HCT116 (cell line): ENCODE data around the gene MYO10. TPM values are rescaled to one million over a fixed set of nuclear protein-coding genes. Genes with fewer than 3 reads are reported as not detected.
"Not testable (repeated sequence)": the region's sequence is repeated elsewhere in the genome, so short reads cannot be mapped to it uniquely, and the experiment has no call there.

Source experiments
- ATAC-seq: fragments of 200-7000 bp; cut with Tn5 transposase; 2 replicates; pipeline ENCODE4 v1.9.1; 2020; ENCODE audit warnings: mild to moderate bottlenecking, moderate library complexity
- BruUV-seq: library from RNA; stranded (reverse); fragments of 400-500 nt; replicated peaks from 2 replicates; lab custom pipeline; 2021; lab: Mats Ljungman, UMichigan
- CTCF ChIA-PET: fragments of 300-600 bp; sonication (Branson Sonifier 250); formaldehyde crosslinking; loops from one replicate; lab custom pipeline; 2021; ENCODE audit warnings: antibody characterized with exemption; lab: Charles Lee
- POLR2A ChIA-PET: fragments of 300-600, 350-600 bp; sonication (Branson Sonifier 250); formaldehyde crosslinking; loops from one replicate; lab custom pipeline; 2021; ENCODE audit warnings: antibody characterized with exemption; lab: Charles Lee
- RAD21 ChIA-PET, 2 experiments: fragments of 300-600 bp; sonication (Branson Sonifier 250); formaldehyde crosslinking; loops; one replicate each; lab custom pipeline; 2023; ENCODE audit warnings: low total read pairs in 2 of 2; ENCODE audit not compliant: uncharacterized antibody in 2 of 2, unreplicated experiment in 2 of 2, low non-redundant PET in 1 of 2; lab: Charles Lee
- DNase-seq: peaks from one replicate; pipeline ENCODE4 v3.0.0-alpha.2; 2010; ENCODE audit warnings: low read depth, low spot score
- H2AFZ ChIP-seq: fragments of 200-600 bp; shearing (Covaris generic), sonication (generic); 2 replicates; pipeline ENCODE4 v1.6.1; 2017; ENCODE audit warnings: low read depth, mixed run types, mixed read lengths, antibody characterized with exemption, low read length; ENCODE audit not compliant: poor library complexity, severe bottlenecking
- H3K27ac ChIP-seq: 2 replicates; pipeline ENCODE4 v1.5.1; 2012; ENCODE audit warnings: low read depth, low read length
- H3K27me3 ChIP-seq: fragments of 200-600 bp; sonication (generic); 2 replicates; pipeline ENCODE4 v1.6.1; 2016; ENCODE audit warnings: mixed run types, low read length, mixed read lengths; ENCODE audit not compliant: insufficient read depth
- H3K36me3 ChIP-seq, 2 experiments: fragments of 200-500 bp in 1 of 2; fragments of 200-600 bp in 1 of 2; sonication (Bioruptor generic) in 1 of 2; sonication (generic) in 1 of 2; 2 replicates each; pipeline versions ENCODE4 v1.5.1 to v1.6.1; 2014 to 2016; ENCODE audit warnings: low read length in 2 of 2, inconsistent platforms in 1 of 2, mixed read lengths in 1 of 2, mixed run types in 1 of 2; ENCODE audit not compliant: insufficient read depth in 2 of 2, control insufficient read depth in 1 of 2
- H3K4me1 ChIP-seq, 2 experiments: fragments of 200-600 bp in 1 of 2; sonication (generic) in 1 of 2; 2 replicates each; pipeline versions ENCODE4 v1.5.1 to v1.6.1; 2012 to 2017; ENCODE audit warnings: low read length in 2 of 2, inconsistent platforms in 1 of 2, mild to moderate bottlenecking in 1 of 2, mixed read lengths in 1 of 2, mixed run types in 1 of 2, moderate library complexity in 1 of 2; ENCODE audit not compliant: insufficient read depth in 2 of 2, control insufficient read depth in 1 of 2
- H3K4me2 ChIP-seq: fragments of 200-600 bp; sonication (generic); 2 replicates; pipeline ENCODE4 v1.6.1; 2017; ENCODE audit warnings: mixed run types, low read length, mixed read lengths
- H3K4me3 ChIP-seq, 2 experiments: fragments of 200-600 bp in 1 of 2; sonication (generic) in 1 of 2; replicated peaks in 1 of 2; 2 replicates each; pipeline ENCODE4 v1.5.1; 2011 to 2016; ENCODE audit warnings: low read length in 2 of 2, control low read depth in 1 of 2, low read depth in 1 of 2, mild to moderate bottlenecking in 1 of 2, mixed read lengths in 1 of 2, mixed run types in 1 of 2
- H3K79me2 ChIP-seq: fragments of 200-600 bp; sonication (generic); 2 replicates; pipeline ENCODE4 v1.6.1; 2017; ENCODE audit warnings: mild to moderate bottlenecking, mixed run types, low read length, moderate library complexity, mixed read lengths; ENCODE audit not compliant: insufficient read depth
- H3K9ac ChIP-seq: fragments of 200-600 bp; sonication (generic); 2 replicates; pipeline ENCODE4 v1.6.1; 2016; ENCODE audit warnings: low read length, mixed read lengths
- H3K9me2 ChIP-seq: fragments of 200-600 bp; sonication (generic), shearing (Covaris generic); 2 replicates; pipeline ENCODE4 v1.6.1; 2017; ENCODE audit warnings: mixed run types, mild to moderate bottlenecking, moderate library complexity; ENCODE audit not compliant: insufficient read depth
- H3K9me3 ChIP-seq, 2 experiments: fragments of 200-500 bp in 1 of 2; fragments of 200-600 bp in 1 of 2; sonication (Bioruptor generic) in 1 of 2; sonication (generic) in 1 of 2; 2 replicates each; pipeline ENCODE4 v1.6.1; 2014 to 2017; ENCODE audit warnings: low read length in 2 of 2, mixed read lengths in 2 of 2, inconsistent platforms in 1 of 2, low read depth in 1 of 2, mild to moderate bottlenecking in 1 of 2, mixed run types in 1 of 2, moderate library complexity in 1 of 2; ENCODE audit not compliant: control insufficient read depth in 1 of 2, insufficient read depth in 1 of 2
- H4K20me1 ChIP-seq: fragments of 200-600 bp; sonication (generic), shearing (Covaris generic); 2 replicates; pipeline ENCODE4 v1.6.1; 2017; ENCODE audit warnings: mixed run types, mild to moderate bottlenecking, moderate library complexity; ENCODE audit not compliant: insufficient read depth
- JUND ChIP-seq: IDR thresholded peaks from 2 replicates; pipeline ENCODE4 v1.6.1; 2012
- TCF7L2 ChIP-seq: IDR thresholded peaks from 2 replicates; pipeline ENCODE4 v1.7.0; 2011; ENCODE audit warnings: borderline replicate concordance, inconsistent platforms; ENCODE audit not compliant: insufficient read depth, insufficient read length; ENCODE audit errors: extremely low read depth
- intact Hi-C: fragments of 100-400 bp; cut with micrococcal nuclease; formaldehyde crosslinking; loops from 2 replicates; pipeline ENCODE4 v1.10.0; 2022
- total RNA-seq: library from RNA; stranded (reverse); gene quantifications from one replicate; pipeline ENCODE4 v1.2.1, GENCODE V29; 2021; ENCODE audit not compliant: unreplicated experiment

Gene MYO10
- total RNA-seq, 1 experiment from 2014 or later, result 34.9 TPM

DNA sequence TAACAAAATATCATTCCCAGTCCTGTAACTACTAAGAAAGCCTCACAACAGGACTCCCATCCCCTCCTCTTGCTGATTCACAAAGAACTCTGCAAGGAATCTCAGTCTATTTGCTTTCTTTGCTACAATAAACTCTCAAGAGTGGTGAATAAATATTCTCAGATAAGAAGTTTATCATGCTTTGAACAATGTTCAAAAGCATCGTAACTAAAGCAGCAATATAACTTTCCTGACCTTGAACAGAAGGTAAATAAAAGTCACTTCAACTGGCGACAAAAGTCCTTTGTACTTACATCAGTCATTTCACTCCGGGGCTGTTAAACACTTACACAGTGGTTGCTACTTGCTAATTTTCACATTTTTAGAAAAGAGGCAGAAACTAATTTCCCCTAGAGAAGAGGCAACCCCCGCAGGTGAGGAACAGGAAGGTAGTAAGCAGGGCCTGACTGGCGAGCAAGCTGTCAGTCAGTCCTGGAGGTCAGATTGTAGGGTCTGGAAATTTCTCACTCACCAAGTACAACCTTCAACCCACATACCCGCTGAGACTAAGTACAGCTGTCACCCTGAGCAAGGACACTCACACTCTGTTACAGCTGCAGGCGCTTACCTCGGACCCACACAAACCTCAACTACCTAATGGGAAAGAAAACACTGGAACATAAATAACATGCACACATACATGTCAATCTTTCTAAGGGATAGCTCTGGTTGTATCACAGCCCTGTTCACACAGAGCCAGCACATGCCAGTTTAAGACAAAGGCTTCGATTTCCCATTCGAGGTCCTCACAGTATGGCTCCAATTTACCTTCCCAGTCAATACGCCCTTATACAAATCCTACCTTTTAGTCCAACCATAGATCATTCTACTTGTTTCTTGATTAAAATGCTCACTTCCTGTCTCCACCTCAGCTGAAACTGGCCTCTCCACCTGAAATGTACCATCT lies 214.7 kb downstream of the MYO10 start:
- intact Hi-C loops, result no loop called here
- no peak for ATAC-seq
- no peaks in the 10 kb centered on the region for H3K79me2 ChIP-seq
- no peaks in the 10 kb centered on the region for H3K9me3 ChIP-seq
- POLR2A ChIA-PET, result no interaction called here
- H3K4me1 ChIP-seq, result no peaks in the 10 kb centered on the region
- no peaks in the 10 kb centered on the region for H3K9me2 ChIP-seq
- H3K4me3 ChIP-seq, result no peak overlapping the region
- RAD21 ChIA-PET, result no interaction called here
- no peaks in the 10 kb centered on the region for H3K36me3 ChIP-seq
- CTCF ChIA-PET, result no interaction called here
- no peaks in the 10 kb centered on the region for H3K27me3 ChIP-seq
- H2AFZ ChIP-seq, result no peak overlapping the region
- no peaks in the 10 kb centered on the region for H4K20me1 ChIP-seq
- no peak overlapping the region for H3K27ac ChIP-seq
- H3K4me2 ChIP-seq, result no peak overlapping the region
- TF ChIP-seq TCF7L2 (peak; percentile 6), JUND (no peak)
- H3K9ac ChIP-seq, result no peak overlapping the region
- no peak for DNase-seq
- no TSS peak for BruUV-seq

DNA sequence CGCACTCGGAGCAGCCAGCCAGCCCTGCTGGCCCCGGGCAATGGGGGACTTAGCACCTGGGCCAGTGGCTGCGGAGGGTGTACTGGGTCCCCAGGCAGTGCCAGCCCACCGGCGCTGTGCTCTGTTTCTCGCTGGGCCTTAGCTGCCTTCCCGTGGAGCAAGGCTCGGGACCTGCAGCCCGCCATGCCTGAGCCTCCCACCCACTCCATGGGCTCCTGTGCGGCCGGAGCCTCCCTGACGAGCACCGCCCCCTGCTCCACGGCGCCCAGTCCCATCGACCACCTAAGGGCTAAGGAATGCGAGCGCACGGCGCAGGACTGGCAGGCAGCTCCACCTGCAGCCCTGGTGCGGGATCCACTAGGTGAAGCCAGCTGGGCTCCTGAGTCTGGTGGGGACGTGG lies 218.1 kb downstream of the MYO10 start:
- H3K4me3 ChIP-seq, H3K4me2 ChIP-seq, H2AFZ ChIP-seq, H3K27ac ChIP-seq, DNase-seq, H4K20me1 ChIP-seq, H3K9me3 ChIP-seq, H3K36me3 ChIP-seq, ATAC-seq, H3K4me1 ChIP-seq, BruUV-seq, H3K27me3 ChIP-seq, H3K79me2 ChIP-seq, H3K9me2 ChIP-seq, RAD21 ChIA-PET, intact Hi-C loops, POLR2A ChIA-PET, H3K9ac ChIP-seq, CTCF ChIA-PET: not testable (repeated sequence)
